WTC11 (cell line): ENCODE measurements around the gene CAMK2A.

ENCODE experiments used
- CBFB ChIP-seq: sonication (generic); formaldehyde crosslinking; IDR thresholded peaks from 2 replicates; pipeline ENCODE4 v1.8.1; 2022; ENCODE audit warnings: mild to moderate bottlenecking, low read depth, missing genetic modification reagents
- FOXK1 ChIP-seq: sonication (generic); formaldehyde crosslinking; IDR thresholded peaks from 2 replicates; pipeline ENCODE4 v1.8.0; 2022; ENCODE audit warnings: mild to moderate bottlenecking, moderate library complexity, missing genetic modification reagents
- MXD4 ChIP-seq: fragments of 250-450 bp; sonication (Bioruptor Pico); IDR thresholded peaks from 2 replicates; pipeline ENCODE4 v1.8.0; 2021; ENCODE audit warnings: mild to moderate bottlenecking, moderate library complexity, borderline replicate concordance
- MYBL2 ChIP-seq: sonication (generic); formaldehyde crosslinking; IDR thresholded peaks from 2 replicates; pipeline ENCODE4 v1.8.1; 2023; ENCODE audit warnings: mild to moderate bottlenecking, moderate library complexity, missing genetic modification reagents
- TCF7 ChIP-seq: sonication (generic); formaldehyde crosslinking; IDR thresholded peaks from 2 replicates; pipeline ENCODE4 v1.8.0; 2022; ENCODE audit warnings: mild to moderate bottlenecking, low read depth, missing genetic modification reagents, moderate library complexity
- ZNF416 ChIP-seq: fragments of 250-450 bp; sonication (Bioruptor Pico); IDR thresholded peaks from 2 replicates; pipeline ENCODE4 v1.9.0; 2021; ENCODE audit warnings: mild to moderate bottlenecking, inconsistent platforms
- TF ChIP-seq, protein P1 (sequence below): sonication (generic); formaldehyde crosslinking; IDR thresholded peaks from 2 replicates; pipeline ENCODE4 v1.8.1; 2023; ENCODE audit warnings: mild to moderate bottlenecking, missing genetic modification reagents, moderate library complexity
- TF ChIP-seq, protein P2 (sequence below): sonication (generic); formaldehyde crosslinking; IDR thresholded peaks from 2 replicates; pipeline ENCODE4 v1.8.1; 2023; ENCODE audit warnings: mild to moderate bottlenecking, moderate library complexity, missing genetic modification reagents
- TF ChIP-seq, protein P3 (sequence below): fragments of 200-600 bp; IDR thresholded peaks from 2 replicates; pipeline ENCODE4 v1.8.0; 2022; ENCODE audit warnings: antibody characterized with exemption

DNA sequence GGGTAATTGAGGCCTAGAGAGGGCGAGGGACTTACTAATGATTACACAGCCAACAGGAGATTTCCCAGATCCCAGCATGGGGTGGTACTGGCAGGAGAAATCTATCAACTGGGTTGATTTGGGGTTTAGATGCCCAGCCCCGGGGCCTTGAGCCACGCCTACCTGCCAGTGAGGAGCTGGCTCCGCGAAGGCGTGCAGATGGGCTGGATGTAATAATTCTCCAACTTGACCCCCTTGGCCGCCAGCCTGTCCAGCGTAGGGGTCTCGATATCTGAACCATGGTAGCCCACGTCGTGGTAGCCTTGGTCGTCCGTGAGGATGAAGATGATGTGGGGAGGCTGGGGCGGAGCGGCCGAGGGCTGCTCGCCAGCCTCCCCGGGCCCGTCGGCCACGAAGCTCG, 12.3 kb upstream of the CAMK2A start:
- TF ChIP-seq ZNF416 (CRISPR knock-in tag) (no peak), MYBL2 (CRISPR knock-in tag) (no peak), TCF7 (no peak), FOXK1 (CRISPR knock-in tag) (no peak), MXD4 (CRISPR knock-in tag) (no peak), CBFB (no peak)
- TF ChIP-seq, protein P1, sequence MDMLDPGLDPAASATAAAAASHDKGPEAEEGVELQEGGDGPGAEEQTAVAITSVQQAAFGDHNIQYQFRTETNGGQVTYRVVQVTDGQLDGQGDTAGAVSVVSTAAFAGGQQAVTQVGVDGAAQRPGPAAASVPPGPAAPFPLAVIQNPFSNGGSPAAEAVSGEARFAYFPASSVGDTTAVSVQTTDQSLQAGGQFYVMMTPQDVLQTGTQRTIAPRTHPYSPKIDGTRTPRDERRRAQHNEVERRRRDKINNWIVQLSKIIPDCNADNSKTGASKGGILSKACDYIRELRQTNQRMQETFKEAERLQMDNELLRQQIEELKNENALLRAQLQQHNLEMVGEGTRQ (CRISPR knock-in tag): no peak
- TF ChIP-seq, protein P2, sequence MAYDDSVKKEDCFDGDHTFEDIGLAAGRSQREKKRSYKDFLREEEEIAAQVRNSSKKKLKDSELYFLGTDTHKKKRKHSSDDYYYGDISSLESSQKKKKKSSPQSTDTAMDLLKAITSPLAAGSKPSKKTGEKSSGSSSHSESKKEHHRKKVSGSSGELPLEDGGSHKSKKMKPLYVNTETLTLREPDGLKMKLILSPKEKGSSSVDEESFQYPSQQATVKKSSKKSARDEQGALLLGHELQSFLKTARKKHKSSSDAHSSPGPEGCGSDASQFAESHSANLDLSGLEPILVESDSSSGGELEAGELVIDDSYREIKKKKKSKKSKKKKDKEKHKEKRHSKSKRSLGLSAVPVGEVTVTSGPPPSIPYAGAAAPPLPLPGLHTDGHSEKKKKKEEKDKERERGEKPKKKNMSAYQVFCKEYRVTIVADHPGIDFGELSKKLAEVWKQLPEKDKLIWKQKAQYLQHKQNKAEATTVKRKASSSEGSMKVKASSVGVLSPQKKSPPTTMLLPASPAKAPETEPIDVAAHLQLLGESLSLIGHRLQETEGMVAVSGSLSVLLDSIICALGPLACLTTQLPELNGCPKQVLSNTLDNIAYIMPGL (CRISPR knock-in tag): no peak
- TF ChIP-seq, protein P3, sequence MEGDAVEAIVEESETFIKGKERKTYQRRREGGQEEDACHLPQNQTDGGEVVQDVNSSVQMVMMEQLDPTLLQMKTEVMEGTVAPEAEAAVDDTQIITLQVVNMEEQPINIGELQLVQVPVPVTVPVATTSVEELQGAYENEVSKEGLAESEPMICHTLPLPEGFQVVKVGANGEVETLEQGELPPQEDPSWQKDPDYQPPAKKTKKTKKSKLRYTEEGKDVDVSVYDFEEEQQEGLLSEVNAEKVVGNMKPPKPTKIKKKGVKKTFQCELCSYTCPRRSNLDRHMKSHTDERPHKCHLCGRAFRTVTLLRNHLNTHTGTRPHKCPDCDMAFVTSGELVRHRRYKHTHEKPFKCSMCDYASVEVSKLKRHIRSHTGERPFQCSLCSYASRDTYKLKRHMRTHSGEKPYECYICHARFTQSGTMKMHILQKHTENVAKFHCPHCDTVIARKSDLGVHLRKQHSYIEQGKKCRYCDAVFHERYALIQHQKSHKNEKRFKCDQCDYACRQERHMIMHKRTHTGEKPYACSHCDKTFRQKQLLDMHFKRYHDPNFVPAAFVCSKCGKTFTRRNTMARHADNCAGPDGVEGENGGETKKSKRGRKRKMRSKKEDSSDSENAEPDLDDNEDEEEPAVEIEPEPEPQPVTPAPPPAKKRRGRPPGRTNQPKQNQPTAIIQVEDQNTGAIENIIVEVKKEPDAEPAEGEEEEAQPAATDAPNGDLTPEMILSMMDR: no peak
